Measurements from ENCODE around the gene TANC1. TPM values are rescaled to one million over a fixed set of nuclear protein-coding genes. Genes with fewer than 3 reads are reported as not detected.

Gene TANC1
- total and polyA plus RNA-seq, 2 of the 4 experiments (the other 2 are of a cell fraction) = 10.2 to 12.9 TPM

DNA sequence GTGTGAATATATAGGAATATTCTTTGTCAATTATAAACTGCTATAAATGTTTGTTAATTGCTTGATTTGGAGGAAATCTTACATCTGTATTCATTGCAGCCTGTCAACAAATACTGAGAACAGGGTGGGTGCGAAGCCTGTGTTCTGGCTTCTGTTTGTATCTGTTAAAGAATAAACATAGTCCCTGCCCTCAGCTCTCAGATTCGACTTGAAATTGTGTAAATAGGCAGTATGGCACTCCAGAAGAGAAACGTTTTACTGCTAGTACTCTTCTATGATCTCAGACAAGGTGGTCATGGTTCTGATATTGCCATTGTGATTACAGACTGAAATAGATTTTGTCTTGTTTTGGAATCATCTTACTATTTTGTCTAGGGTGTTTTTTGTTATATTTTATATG is 92.1 kb downstream of the TANC1 start:
- no peak overlapping the region for H3K9ac ChIP-seq (ENCODE audit: low read depth, low read length)
- peaks cover 2% of the 10 kb centered on the region; the same call in 1 of the 2 replicates for H3K36me3 ChIP-seq (ENCODE audit: control insufficient read depth, insufficient read depth, low read length)
- H3K4ac ChIP-seq (ENCODE audit: low read depth, low read length) = no peak overlapping the region
- H4K20me1 ChIP-seq (ENCODE audit: insufficient read depth, low read length) = no peaks in the 10 kb centered on the region; the same call in 1 of the 2 replicates
- H3K4me1 ChIP-seq (ENCODE audit: control insufficient read depth, insufficient read depth, low read length) = peaks cover 13% of the 10 kb centered on the region
- no peak overlapping the region for H2AFZ ChIP-seq (replicated peaks; ENCODE audit: low read length, poor library complexity)
- no peak overlapping the region for H3K4me2 ChIP-seq (ENCODE audit: low read depth, low read length)
- no peak overlapping the region for H3K27ac ChIP-seq (ENCODE audit: insufficient read depth, low read length)
- BruUV-seq (replicated peaks) = no TSS peak
- in situ Hi-C loops (cut with MboI; ENCODE audit: low sequenced_read_pairs) (no loop called here), dilution Hi-C loops (cut with HindIII; ENCODE audit: low sequenced_read_pairs, unreplicated experiment) (no loop called here), intact Hi-C loops (cut with micrococcal nuclease) (no loop called here)
- H4K5ac ChIP-seq (ENCODE audit: low read depth, low read length) = no peak overlapping the region
- ChIA-PET POLR2A (ENCODE audit: unreplicated experiment) (no interaction called here), CTCF (no interaction called here)
- no peak overlapping the region for H2AK5ac ChIP-seq (ENCODE audit: low read depth, low read length)
- H2BK5ac ChIP-seq (ENCODE audit: low read depth, low read length, poor library complexity, severe bottlenecking) = no peak overlapping the region
- no peak for ATAC-seq (ENCODE audit: low read depth)
- H3K27me3 ChIP-seq (ENCODE audit: control insufficient read depth, insufficient read depth, low read length) = no peaks in the 10 kb centered on the region
- H3K56ac ChIP-seq (ENCODE audit: extremely low read depth, insufficient read depth, low read length) = no peak overlapping the region
- H3K79me1 ChIP-seq (ENCODE audit: low read depth in 1 of 2, low read length in 2 of 2) = peaks cover 19 to 59% of the 10 kb centered on the region in 2 experiments
- no peak overlapping the region for H4K8ac ChIP-seq (ENCODE audit: low read depth in 2 of 2, low read length in 2 of 2)
- TF ChIP-seq RFX5 (IDR thresholded peaks at IDR 0.05; ENCODE audit: low read depth, low read length) (no peak), RCOR1 (IDR thresholded peaks at IDR 0.05; ENCODE audit: insufficient replicate concordance, low read length) (no peak), POLR2A (IDR thresholded peaks at IDR 0.05; ENCODE audit: low read depth, low read length) (no peak)
- no peak overlapping the region for H3K18ac ChIP-seq (ENCODE audit: low read depth, low read length)
- H3K14ac ChIP-seq (replicated peaks; ENCODE audit: low read depth, low read length) = no peak overlapping the region
- H3K4me3 ChIP-seq (ENCODE audit: insufficient read depth, low read depth, low read length) = no peak overlapping the region
- no peak overlapping the region for H2BK15ac ChIP-seq (ENCODE audit: low read depth, low read length)
- peaks cover 19% of the 10 kb centered on the region for H3K9me1 ChIP-seq (ENCODE audit: insufficient read depth, low read length)
- no peak overlapping the region for H2AK9ac ChIP-seq (replicated peaks; ENCODE audit: low read depth, low read length, poor library complexity)
- no peak overlapping the region for H4K91ac ChIP-seq (ENCODE audit: insufficient read depth, low read depth, low read length)
- DNase-seq = no peak
- no CpG with 5 or more reads among the region's 3 CpGs for WGBS, 2 experiments (ENCODE audit: extremely low coverage in 2 of 2, insufficient read length in 1 of 2)
- no peaks in the 10 kb centered on the region for H3K9me3 ChIP-seq (ENCODE audit: control insufficient read depth, insufficient read depth, low read length)
- H2BK20ac ChIP-seq (ENCODE audit: low read depth, low read length) = no peak overlapping the region
- H2BK120ac ChIP-seq (ENCODE audit: low read depth, low read length) = no peak overlapping the region
- no peak overlapping the region for H3K23ac ChIP-seq (ENCODE audit: low read depth, low read length)

Measured in IMR-90 (cell line).